Cerebellar cortex (tissue), 1 donor: Measurements from ENCODE around the gene NOXRED1.

Experiments
- DNase-seq: peaks from one replicate; pipeline ENCODE4 v3.0.0-alpha.2; 2015; ENCODE audit warnings: low spot score

NOXRED1 gene

GRCh38 chr14:77409131-77409533 is 14.2 kb downstream of the NOXRED1 start:
- peak; percentile 25 for DNase-seq

- DNase-seq = no peak
Measured at GRCh38 chr14:77407158-77407557, 16.2 kb downstream of the NOXRED1 start.

DNA sequence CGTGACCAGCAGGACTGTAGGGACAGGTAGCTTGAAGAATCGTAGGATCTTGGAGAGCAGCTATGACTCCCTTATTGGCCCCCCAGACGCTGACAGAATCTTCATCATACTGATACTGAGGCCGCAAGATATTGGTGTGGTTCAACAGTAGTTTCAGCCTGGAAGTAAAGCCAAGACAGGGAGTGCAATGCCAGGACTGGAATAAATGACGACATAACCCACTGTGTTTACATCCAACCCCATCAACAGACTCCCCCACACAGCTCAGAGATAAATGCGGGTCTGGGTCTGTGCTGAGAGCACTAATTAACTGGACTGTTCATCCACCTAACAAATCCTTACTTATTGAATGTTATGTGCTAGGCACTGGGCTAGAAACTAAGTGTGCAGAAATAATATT is 16.6 kb downstream of the NOXRED1 start:
- no peak for DNase-seq

- no peak for DNase-seq
Measured at GRCh38 chr14:77406086-77406485, 17.2 kb downstream of the NOXRED1 start.

DNA sequence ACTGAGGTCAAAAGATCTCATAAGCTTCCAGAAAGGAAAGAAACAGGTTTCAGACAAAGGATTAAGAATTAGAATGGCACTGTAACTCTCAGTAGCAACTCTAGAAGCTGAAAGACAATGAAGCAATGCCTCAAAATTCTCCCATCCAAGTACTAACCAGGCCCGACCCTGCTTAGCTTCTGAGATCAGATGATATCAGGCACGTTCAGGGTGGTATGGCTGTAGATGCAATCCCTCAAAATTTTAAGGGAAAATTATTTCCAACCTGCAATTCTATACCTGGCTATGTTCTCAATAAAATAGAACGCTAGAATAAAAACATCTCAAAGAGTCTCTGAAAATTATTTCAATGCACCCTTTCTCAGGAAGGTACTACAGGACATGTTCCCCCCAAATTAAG is 19.6 kb downstream of the NOXRED1 start:
- no peak for DNase-seq

DNA sequence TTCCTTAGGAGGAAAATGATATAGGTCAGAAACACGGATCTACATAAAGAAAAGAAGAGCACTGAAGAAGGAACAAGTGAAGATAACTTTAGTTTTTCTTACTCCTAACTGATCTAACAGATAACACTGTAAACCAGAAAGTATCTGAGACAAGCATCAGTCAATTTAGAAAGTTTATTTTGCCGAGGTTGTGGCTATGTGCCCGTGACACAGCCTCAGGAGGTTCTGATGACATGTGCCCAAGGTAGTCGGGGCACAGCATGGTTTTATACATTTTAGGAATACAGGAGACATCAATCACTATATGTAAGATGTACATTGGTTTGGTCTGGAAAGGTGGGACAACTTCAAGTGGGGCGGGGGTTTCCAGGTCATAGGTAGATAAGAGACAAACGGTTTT is 23.1 kb downstream of the NOXRED1 start:
- DNase-seq = no peak

GRCh38 chr14:77390188-77390587 is 33.1 kb downstream of the NOXRED1 start:
- no peak for DNase-seq

DNA sequence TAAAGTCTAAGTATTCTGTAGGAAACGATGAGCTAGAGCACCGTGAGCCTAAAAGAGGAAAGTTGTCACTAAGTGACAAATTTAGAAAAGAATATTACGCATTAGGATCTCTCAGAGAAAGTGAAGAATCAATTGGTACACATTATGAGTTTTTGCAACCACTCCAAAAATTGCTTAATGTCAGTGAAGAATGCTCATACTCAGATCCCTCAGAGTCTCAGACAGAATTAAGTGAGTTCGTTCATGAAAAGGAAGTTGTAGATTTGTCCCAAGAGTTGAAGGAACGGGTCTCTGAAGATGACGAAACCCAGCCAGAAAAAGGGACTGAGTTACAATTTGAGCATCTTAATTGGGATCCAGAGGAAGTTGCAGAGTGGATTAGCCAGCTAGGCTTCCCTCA is 44.6 kb downstream of the NOXRED1 start:
- DNase-seq = no peak

DNA sequence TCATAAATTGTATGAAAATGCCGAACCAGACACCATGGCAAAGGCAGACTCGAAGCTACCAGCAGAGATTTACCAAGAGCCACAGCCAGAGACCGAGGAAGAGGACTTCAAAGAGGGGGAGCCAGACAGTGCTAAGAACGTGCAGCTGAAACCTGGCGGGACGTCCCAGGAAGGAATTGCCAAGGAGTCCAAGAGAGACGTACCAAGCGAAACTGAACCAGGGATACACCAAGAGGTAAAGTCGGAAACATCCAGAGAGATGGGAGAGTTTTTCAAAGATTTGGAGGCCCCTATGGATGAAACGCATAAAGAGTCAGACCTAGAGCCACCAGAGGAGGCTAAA is 45.9 kb downstream of the NOXRED1 start:
- no peak for DNase-seq

- peak; percentile 88 for DNase-seq
Measured at GRCh38 chr14:77376771-77377501, 46.4 kb downstream of the NOXRED1 start, which contains the start of the genes SAMD15 and TMED8. Gene SAMD15 (plus strand): TSS chr14:77377379. CDS start chr14:77377419, 40 bp downstream. Gene TMED8 (minus strand): TSS chr14:77377094. CDS start chr14:77377053, 41 bp downstream.

DNA sequence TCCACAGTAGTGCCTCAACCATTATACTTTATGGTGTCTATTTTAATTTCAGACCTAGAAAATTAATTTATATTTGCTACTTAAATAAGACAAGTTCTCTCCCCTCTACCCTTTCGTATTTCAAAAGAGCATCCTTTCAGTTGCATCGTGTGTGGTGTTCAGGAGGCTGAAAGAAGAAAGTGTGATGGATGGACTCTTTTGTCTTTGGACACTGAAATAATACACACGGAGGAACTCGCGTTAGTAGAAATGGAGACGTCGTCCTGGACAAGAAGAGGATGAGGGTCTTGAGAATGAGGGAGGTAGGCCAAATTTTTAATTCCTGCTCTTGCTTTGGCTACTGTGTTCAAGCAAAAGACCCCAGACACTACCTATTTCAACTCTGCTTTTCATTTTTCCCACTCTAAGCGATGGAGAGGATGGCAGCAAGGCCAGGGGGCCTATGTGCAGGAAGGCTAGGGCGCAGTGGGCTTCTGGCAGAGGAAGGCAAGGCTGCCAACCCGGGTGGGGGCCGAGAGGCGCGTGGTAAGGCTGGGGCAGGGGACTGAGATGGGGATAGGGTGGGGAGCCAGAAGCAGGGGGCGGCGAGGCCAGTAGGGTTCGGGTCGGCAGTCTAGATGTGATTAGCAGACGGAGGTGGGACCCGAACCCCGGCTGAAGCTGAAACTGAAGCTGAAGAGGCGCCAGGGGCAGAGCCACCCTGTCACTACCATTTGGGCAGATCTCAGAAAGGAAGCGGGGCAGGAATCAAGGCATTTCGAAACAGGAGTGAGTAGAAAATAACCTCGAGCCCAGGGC is 47.2 kb downstream of the NOXRED1 start:
- peak; percentile 25 for DNase-seq

DNA sequence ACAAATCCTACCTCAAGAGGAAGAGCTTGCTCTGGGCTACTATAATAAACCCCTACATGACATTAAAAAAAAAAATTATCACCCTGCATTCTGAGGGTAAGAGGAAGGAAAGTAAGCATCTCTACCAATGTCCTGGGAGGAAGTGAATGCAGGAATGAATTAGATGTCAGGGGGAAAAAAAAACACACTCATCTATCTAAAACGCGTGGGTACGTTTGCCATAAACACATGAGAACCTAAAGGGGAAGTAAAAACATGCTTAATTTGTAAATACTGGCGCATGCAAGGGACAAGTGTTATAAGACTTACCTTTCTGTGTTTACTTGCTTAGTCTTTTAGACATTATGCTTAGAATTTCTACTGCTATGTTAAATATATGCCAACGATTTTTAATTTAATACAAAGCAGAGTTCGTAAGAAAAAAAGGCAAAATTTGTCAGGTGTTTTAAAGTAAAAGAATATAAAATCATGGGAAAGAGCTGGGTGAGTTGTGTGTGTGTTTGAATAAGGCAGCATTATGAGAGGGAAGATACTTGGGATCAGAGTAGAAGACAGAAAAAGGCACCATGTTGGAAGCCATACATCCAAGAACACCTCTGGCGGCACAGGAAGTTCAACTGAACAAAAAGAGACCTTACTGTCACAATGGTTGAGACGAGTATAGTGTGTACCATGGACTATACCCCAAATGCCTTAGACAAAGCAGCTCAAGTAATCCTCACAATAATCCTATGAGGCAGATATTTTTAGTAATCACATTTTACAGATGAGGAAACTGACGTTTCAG is 48.0 kb downstream of the NOXRED1 start:
- DNase-seq = no peak

DNA sequence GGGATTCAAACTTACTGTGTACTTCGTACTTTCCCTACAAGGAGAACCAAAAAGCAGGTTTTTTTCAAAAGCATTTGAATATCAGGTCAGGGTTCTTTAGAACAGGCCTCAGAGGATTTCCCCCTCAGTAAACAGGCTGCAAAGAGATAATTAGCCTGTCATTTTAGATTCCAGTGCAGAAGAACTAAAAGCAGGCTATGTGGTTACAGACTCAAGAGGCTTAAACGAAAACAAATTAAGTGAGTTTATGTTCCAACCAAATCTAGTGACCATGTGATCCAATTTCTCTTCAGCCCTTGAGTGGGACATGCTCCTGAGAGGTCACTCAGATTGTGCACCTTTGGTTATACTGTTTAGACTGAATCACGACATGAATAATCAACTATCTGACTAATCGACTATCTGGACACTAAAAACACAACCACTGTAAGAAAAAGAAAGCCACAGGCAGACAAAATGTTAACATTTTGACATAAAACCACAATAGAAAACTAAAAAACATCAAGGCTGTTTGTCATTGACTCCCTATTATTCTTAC is 51.0 kb downstream of the NOXRED1 start:
- peak; percentile 5 for DNase-seq

GRCh38 chr14:77369285-77369684 is 54.0 kb downstream of the NOXRED1 start:
- no peak for DNase-seq

- no peak for DNase-seq
Measured at GRCh38 chr14:77364146-77364545, 59.2 kb downstream of the NOXRED1 start.

DNA sequence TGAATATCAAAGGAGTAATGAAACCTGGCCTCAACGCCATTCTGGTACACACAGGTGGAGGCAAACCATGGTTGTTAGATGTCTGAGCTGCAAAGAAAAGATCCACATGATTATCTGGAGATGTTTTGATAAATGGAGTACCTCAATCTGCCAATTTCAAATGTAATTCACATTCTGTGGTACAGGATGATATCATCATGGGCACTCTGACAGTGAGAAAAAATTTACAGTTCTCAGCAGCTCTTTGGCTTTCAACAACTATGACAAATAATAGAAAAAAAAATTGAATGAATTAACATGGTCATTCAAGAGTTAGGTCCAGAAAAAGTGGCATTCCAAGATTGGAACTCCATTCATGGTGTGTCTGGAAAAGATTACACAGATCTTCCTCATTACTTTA is 63.7 kb downstream of the NOXRED1 start:
- no peak for DNase-seq

DNA sequence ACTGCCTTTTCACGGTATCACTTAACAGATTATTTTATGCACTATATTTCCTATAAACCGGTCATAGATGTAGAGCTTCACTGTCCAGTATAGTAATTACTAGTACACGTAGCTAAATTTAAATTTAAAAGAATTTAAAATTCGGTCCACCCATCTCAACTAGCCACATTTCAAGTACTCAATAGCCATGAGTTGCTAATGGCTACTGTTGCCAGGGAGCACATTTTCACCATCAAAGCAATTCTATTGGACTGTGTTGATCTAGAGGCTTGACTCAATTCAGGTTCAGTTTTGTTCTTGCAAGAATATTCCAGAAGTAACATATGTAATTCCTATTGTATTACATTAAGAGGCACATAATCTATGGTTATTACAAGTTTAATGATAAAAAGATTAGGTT is 66.4 kb downstream of the NOXRED1 start:
- no peak for DNase-seq

DNA sequence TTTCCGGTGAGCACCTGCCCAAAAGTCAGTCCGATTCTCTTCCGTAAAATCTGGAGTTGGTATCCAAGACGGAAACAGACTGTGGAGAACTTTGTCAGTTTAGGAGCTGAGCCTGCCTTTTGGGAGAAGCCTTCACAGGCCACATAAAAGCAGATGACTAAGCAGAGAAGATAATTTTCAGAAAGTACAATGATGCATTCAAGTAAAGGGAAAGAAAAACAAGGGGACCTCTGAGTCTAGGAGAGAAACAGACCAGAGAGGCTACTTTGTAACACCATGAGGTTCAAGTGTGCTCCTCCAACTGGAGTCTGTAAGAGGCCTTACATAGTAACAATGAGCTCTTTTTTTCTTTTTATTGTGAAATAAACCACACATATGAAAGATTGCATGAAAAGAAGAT is 67.5 kb downstream of the NOXRED1 start:
- DNase-seq = no peak

- no peak for DNase-seq
Measured at GRCh38 chr14:77353469-77354141, 69.7 kb downstream of the NOXRED1 start.

- DNase-seq = no peak
Measured at GRCh38 chr14:77347751-77348150, 75.6 kb downstream of the NOXRED1 start.

GRCh38 chr14:77346495-77346894 is 76.8 kb downstream of the NOXRED1 start:
- no peak for DNase-seq
